Measurements from ENCODE around the gene TEF. TPM values are rescaled to one million over a fixed set of nuclear protein-coding genes. Genes with fewer than 3 reads are reported as not detected.

TEF gene, protein sequence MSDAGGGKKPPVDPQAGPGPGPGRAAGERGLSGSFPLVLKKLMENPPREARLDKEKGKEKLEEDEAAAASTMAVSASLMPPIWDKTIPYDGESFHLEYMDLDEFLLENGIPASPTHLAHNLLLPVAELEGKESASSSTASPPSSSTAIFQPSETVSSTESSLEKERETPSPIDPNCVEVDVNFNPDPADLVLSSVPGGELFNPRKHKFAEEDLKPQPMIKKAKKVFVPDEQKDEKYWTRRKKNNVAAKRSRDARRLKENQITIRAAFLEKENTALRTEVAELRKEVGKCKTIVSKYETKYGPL
- 29.7 TPM for total RNA-seq
- long read RNA-seq, full-length matches to known transcripts = 30 of 88 reads
- long read RNA-seq, partial matches to known transcripts = 33 of 88 reads
- long read RNA-seq, other reads (novel, unspliced or antisense) = 25 of 88 reads

DNA sequence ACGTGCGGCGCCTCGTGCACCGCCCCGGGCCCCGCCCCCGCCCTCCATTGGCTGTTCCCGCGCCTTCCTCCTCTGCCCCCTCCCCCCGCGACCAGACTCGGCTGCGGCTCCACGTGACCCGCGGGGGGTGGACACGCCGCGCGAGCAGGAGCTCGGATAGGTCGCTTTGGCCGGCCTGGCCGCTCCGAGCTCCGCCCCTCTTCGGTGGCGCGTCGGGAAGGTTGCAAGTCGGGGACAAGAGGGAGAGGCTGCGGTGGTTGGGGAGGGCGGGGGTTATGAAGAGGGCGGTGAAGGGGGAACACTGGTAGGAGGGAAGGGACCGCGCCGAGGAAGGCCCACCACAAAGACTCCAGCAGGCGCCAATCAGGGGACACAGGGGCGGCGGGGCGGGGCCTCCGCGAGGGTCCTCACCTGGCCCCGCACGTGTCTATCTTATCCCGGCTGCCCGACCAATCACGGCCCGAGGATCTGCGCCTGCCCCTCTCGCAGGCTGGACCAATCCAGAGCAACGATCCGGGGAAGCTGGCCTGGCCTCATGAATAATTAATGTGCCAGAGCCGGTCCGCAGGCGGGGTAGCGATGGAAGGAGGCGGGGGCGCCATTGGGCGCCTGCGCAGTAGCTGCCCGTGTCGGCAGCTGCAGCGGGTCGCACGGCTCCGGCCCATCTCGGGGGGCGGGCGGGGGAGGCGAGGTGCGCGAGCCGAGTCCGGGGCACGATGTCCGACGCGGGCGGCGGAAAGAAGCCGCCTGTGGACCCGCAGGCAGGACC is at the start of gene TEF:
TEF (plus strand) TSS at position 614 of the 769 bp plus-strand sequence; CDS start at position 717, 103 bp downstream.
- intact Hi-C loops (cut with DNase I) = no loop called here
- H3K9me3 ChIP-seq = no peaks in the 10 kb centered on the region
- DNase-seq (peak; percentile 99), ATAC-seq (peak; percentile 93 to 95)
- peaks cover 28% of the 10 kb centered on the region for H3K4me1 ChIP-seq
- H3K27ac ChIP-seq = peak within 1 kb of the TSS; percentile 97
- no peaks in the 10 kb centered on the region for H3K27me3 ChIP-seq (ENCODE audit: low read depth)
- TF ChIP-seq, protein P1, sequence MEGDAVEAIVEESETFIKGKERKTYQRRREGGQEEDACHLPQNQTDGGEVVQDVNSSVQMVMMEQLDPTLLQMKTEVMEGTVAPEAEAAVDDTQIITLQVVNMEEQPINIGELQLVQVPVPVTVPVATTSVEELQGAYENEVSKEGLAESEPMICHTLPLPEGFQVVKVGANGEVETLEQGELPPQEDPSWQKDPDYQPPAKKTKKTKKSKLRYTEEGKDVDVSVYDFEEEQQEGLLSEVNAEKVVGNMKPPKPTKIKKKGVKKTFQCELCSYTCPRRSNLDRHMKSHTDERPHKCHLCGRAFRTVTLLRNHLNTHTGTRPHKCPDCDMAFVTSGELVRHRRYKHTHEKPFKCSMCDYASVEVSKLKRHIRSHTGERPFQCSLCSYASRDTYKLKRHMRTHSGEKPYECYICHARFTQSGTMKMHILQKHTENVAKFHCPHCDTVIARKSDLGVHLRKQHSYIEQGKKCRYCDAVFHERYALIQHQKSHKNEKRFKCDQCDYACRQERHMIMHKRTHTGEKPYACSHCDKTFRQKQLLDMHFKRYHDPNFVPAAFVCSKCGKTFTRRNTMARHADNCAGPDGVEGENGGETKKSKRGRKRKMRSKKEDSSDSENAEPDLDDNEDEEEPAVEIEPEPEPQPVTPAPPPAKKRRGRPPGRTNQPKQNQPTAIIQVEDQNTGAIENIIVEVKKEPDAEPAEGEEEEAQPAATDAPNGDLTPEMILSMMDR (IDR thresholded peaks at IDR 0.05) = no peak
- H3K4me3 ChIP-seq = peak within 1 kb of the TSS; percentile 80
- H3K36me3 ChIP-seq = peaks cover 2% of the 10 kb centered on the region

- Histone ChIP-seq H3K27me3 (ENCODE audit: low read depth) (no peaks in the 10 kb centered on the region), H3K4me1 (no peaks in the 10 kb centered on the region), H3K9me3 (no peaks in the 10 kb centered on the region), H3K4me3 (no peak overlapping the region), H3K36me3 (peaks cover 89% of the 10 kb centered on the region), H3K27ac (no peak overlapping the region)
- TF ChIP-seq, protein P1 (IDR thresholded peaks at IDR 0.05) = no peak
- no peak for DNase-seq
- intact Hi-C loops (cut with DNase I) = no loop called here
- no peak for ATAC-seq
Observed at GRCh38 chr22:41332217-41332939, 49.4 kb upstream of the TEF start.

DNA sequence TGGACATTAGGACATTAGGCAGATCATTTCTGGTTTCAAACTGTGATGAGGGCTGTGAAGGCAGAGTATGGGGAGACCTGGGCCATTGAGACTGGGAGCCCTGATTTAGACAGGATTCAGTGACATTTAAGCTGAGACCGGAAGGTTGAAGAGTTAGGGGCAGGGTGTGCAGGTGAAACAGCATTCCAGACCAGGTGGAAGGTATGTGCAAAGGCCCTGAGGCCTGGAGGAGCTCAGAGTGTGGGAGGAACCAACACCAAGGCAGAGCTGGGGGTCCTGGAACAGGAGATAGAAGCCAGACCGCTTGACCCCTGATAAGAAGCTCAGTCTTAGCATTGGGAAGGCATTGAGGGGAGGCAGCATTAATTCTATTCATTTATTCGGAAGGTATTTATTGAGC is 47.9 kb upstream of the TEF start:
- no peaks in the 10 kb centered on the region for H3K4me1 ChIP-seq
- H3K27ac ChIP-seq = no peak overlapping the region
- ATAC-seq (no peak), DNase-seq (no peak)
- no peaks in the 10 kb centered on the region for H3K27me3 ChIP-seq (ENCODE audit: low read depth)
- no peak overlapping the region for H3K4me3 ChIP-seq
- intact Hi-C loops (cut with DNase I) = no loop called here
- H3K9me3 ChIP-seq = no peaks in the 10 kb centered on the region
- H3K36me3 ChIP-seq = peaks cover 82% of the 10 kb centered on the region
- TF ChIP-seq, protein P1 (IDR thresholded peaks at IDR 0.05) = no peak

- Histone ChIP-seq H3K27ac (no peak overlapping the region), H3K36me3 (peaks cover 83% of the 10 kb centered on the region), H3K9me3 (no peaks in the 10 kb centered on the region), H3K4me3 (no peak overlapping the region), H3K27me3 (ENCODE audit: low read depth) (no peaks in the 10 kb centered on the region), H3K4me1 (no peaks in the 10 kb centered on the region)
- DNase-seq (no peak), ATAC-seq (no peak)
- TF ChIP-seq, protein P1 (IDR thresholded peaks at IDR 0.05) = no peak
- intact Hi-C loops (cut with DNase I) = no loop called here
Observed at GRCh38 chr22:41334215-41334614, 47.5 kb upstream of the TEF start.

DNA sequence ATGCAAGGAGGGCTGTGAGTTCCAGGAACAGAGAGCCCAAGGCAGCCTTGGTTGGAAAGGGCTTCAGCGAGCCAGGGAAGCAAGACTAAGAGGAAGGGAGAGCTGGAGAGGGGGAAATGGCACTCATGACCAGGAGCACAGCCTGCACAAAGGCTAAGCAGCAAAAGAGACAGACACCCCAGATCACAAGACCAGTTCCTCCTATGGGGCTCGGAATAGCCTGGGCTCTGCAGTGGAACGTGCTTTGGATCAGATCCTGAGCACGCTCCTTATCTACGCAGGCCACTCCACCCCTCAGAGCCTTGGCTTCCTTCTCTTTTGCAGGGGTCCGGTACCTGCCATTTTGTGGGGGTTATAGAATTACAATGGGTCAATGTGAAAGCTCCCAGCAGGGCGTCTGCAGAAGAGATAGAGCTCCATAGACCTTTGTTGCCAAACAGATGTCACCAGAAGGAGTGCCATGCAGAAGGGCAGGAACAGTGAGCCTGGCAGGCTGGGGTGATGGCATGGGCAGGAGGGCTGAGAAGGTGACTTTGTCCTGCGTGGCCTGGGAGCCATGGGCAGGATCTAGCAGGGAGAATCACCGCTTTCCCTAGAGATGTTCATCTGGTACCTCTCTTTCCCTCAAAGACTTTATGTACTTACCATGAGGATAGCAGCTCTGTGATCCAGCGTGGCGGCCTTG is 46.6 kb upstream of the TEF start:
- TF ChIP-seq, protein P1 (IDR thresholded peaks at IDR 0.05) = no peak
- DNase-seq (no peak), ATAC-seq (no peak)
- Histone ChIP-seq H3K4me3 (no peak overlapping the region), H3K36me3 (peaks cover 83% of the 10 kb centered on the region), H3K9me3 (no peaks in the 10 kb centered on the region), H3K4me1 (no peaks in the 10 kb centered on the region), H3K27me3 (ENCODE audit: low read depth) (no peaks in the 10 kb centered on the region), H3K27ac (no peak overlapping the region)
- intact Hi-C loops (cut with DNase I) = no loop called here
